ENCODE results near the gene LSM6. TPM values are rescaled to one million over a fixed set of nuclear protein-coding genes. Genes with fewer than 3 reads are reported as not detected.

Gene LSM6
- total and polyA plus RNA-seq, 10 donors: 38.0 to 122 (median 60.3) TPM

DNA sequence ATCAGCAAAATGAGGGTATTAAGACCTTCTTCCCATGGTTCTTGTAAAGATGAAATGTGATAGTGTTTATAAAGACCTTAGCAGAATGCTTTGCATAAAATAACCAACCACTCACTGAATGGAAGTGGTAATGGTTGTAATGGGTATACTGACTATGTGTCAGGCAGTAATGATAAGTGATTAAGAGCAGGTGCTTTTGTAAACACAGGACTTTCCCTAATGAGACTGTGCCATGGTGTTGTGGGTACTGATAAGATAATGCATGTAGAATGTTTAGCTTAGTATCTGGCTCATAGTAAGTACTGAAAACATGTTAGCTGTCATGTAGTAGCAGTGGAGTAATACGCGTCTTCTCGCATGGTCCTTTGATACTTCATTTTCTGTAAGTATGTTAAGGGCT, 6.9 kb downstream of the LSM6 start:
- TF ChIP-seq POLR2A (IDR thresholded peaks at IDR 0.05): no peak
- no peak for TF ChIP-seq CTCF (IDR thresholded peaks at IDR 0.05 in 8 of 11, conservative IDR thresholded peaks at IDR 0.05 in 3 of 11)
- no peak for TF ChIP-seq POLR2AphosphoS5 (IDR thresholded peaks at IDR 0.05)
- Histone ChIP-seq H3K9me3 (no peaks in the 10 kb centered on the region), H3K27me3 (replicated peaks in 1 of 7) (no peaks in the 10 kb centered on the region), H3K4me3 (no peak overlapping the region), H3K27ac (no peak overlapping the region), H3K4me1 (peaks cover 16 to 52% (median 39%) of the 10 kb centered on the region in 6 donors), H3K36me3 (peaks cover 0 to 68% (median 24%) of the 10 kb centered on the region in 6 donors)
- no peak for DNase-seq
- intact Hi-C loops (cut with DNase I; ENCODE audit: low total_unique reads): no loop called here
- 94 to 97% (median 97%) methylated on average over 3 of the region's 3 CpGs for WGBS, 5 donors

DNA sequence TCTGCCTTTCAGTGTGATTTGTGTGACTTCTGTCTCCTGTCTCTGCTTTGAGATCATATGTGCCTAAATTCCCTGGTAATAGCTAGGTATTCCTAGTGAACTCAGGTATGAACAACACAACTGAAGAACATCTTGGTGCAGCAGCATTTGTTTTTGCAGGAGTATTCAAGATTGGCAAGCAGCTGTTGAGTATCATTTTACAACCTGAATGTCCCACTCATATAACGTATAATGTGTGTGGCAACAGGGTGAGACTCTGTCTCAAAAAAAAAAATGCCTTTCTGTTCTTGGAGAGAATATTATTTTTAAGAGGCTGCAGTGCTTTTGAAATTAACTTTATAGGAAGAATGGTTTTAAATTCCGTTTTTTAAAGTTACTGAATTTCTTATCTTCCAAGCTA, 7.7 kb downstream of the LSM6 start:
- Histone ChIP-seq H3K9me3 (no peaks in the 10 kb centered on the region), H3K27ac (no peak overlapping the region), H3K4me1 (peaks cover 8 to 44% (median 32%) of the 10 kb centered on the region in 6 donors), H3K27me3 (replicated peaks in 1 of 7) (no peaks in the 10 kb centered on the region), H3K4me3 (no peak overlapping the region), H3K36me3 (peaks cover 0 to 76% (median 31%) of the 10 kb centered on the region in 6 donors)
- TF ChIP-seq POLR2AphosphoS5 (IDR thresholded peaks at IDR 0.05) (no peak), POLR2A (IDR thresholded peaks at IDR 0.05) (no peak), CTCF (IDR thresholded peaks at IDR 0.05 in 8 of 11, conservative IDR thresholded peaks at IDR 0.05 in 3 of 11) (no peak)
- 92 to 97% (median 95%) methylated on average over 2 of the region's 2 CpGs for WGBS, 5 donors
- no peak for DNase-seq
- intact Hi-C loops (cut with DNase I; ENCODE audit: low total_unique reads): no loop called here

- DNase-seq: no peak
- peaks cover 0 to 16% (median 4%) of the 10 kb centered on the region in 6 donors for H3K4me1 ChIP-seq
- peaks cover 8 to 87% (median 57%) of the 10 kb centered on the region in 6 donors for H3K36me3 ChIP-seq
- H3K27ac ChIP-seq: no peak overlapping the region
- 91 to 94% (median 92%) methylated on average over 4 of the region's 4 CpGs for WGBS, 5 donors
- no peak overlapping the region for H3K4me3 ChIP-seq
- intact Hi-C loops (cut with DNase I; ENCODE audit: low total_unique reads): no loop called here
- no peaks in the 10 kb centered on the region for H3K9me3 ChIP-seq
- no peaks in the 10 kb centered on the region for H3K27me3 ChIP-seq (replicated peaks in 1 of 7)
- TF ChIP-seq POLR2A (IDR thresholded peaks at IDR 0.05) (no peak), CTCF (IDR thresholded peaks at IDR 0.05 in 8 of 11, conservative IDR thresholded peaks at IDR 0.05 in 3 of 11) (no peak), POLR2AphosphoS5 (IDR thresholded peaks at IDR 0.05) (no peak)
These were observed 10.5 kb downstream of the LSM6 start for GRCh38 chr4:146186041-146186440.

GRCh38 chr4:146186596-146186995, 11.1 kb downstream of the LSM6 start:
- no peak for DNase-seq
- Histone ChIP-seq H3K4me1 (peaks cover 0 to 10% (median 3%) of the 10 kb centered on the region in 6 donors), H3K9me3 (no peaks in the 10 kb centered on the region), H3K36me3 (peaks cover 8 to 92% (median 60%) of the 10 kb centered on the region in 6 donors), H3K27me3 (replicated peaks in 1 of 7) (no peaks in the 10 kb centered on the region), H3K27ac (no peak overlapping the region), H3K4me3 (no peak overlapping the region)
- TF ChIP-seq POLR2A (IDR thresholded peaks at IDR 0.05) (no peak), CTCF (IDR thresholded peaks at IDR 0.05 in 8 of 11, conservative IDR thresholded peaks at IDR 0.05 in 3 of 11) (no peak), POLR2AphosphoS5 (IDR thresholded peaks at IDR 0.05) (no peak)
- intact Hi-C loops (cut with DNase I; ENCODE audit: low total_unique reads): no loop called here
- WGBS, 5 donors: 80 to 90% (median 83%) methylated on average over 3 of the region's 3 CpGs
